NT2/D1 (cell line): ENCODE measurements around the gene RAC2.

Source experiments
- YY1 ChIP-seq: IDR thresholded peaks from 2 replicates; pipeline ENCODE4 v1.6.1; 2011; ENCODE audit not compliant: insufficient read length, insufficient read depth
- ZNF274 ChIP-seq: IDR thresholded peaks from 2 replicates; pipeline ENCODE4 v1.6.1; 2011; ENCODE audit warnings: mild to moderate bottlenecking, low read depth, low read length

- TF ChIP-seq YY1 (no peak), ZNF274 (no peak)
Observed at GRCh38 chr22:37233751-37234631, 10.1 kb downstream of the RAC2 start.
